ENCODE results near the gene ARHGAP21.

GRCh38 chr10:24723386-24723787 lies 300 bp downstream of the ARHGAP21 start:
- no peak for TF ChIP-seq CTCF (conservative IDR thresholded peaks at IDR 0.05 in 1 of 2, IDR thresholded peaks at IDR 0.05 in 1 of 2; ENCODE audit: extremely low read depth in 1 of 2, insufficient read depth in 1 of 2, low read depth in 1 of 2, low read length in 2 of 2)
- no peak for TF ChIP-seq EZH2 (IDR thresholded peaks at IDR 0.05; ENCODE audit: borderline replicate concordance, low read length)

Measured in mammary epithelial cell (primary cell).